Renal cortex interstitium (tissue), 15 donors: ENCODE data around the gene CD36. TPM values are rescaled to one million over a fixed set of nuclear protein-coding genes. Genes with fewer than 3 reads are reported as not detected.

Experiments used
- DNase-seq, 11 donors: peaks; one replicate each; pipeline ENCODE4 v3.0.0-alpha.2; 2013; ENCODE audit warnings: low read depth in 9 of 11, low spot score in 4 of 11; ENCODE audit errors: extremely low read depth in 1 of 11
- long read RNA-seq, 16 experiments: transcript quantifications; one replicate each; lab custom pipeline, GENCODE V29; 2026
- polyA plus RNA-seq, 3 donors: library from polyadenylated mRNA; unstranded; fragments of 120-200 nt; gene quantifications; one replicate each; pipeline ENCODE4 v1.2.1, GENCODE V29; 2013; ENCODE audit not compliant: insufficient read length in 3 of 3

The CD36 gene
- polyA plus RNA-seq = 10 to 100 TPM; 15.0 to 38.2 (median 33.3) TPM
- long read RNA-seq, donor 1, partial matches to known transcripts = 0 of 2 reads
- long read RNA-seq, donor 1, other reads (novel, unspliced or antisense) = 0 of 2 reads
- long read RNA-seq, donor 2, partial matches to known transcripts = 0 of 3 reads
- long read RNA-seq, donor 2, other reads (novel, unspliced or antisense) = 0 of 3 reads
- long read RNA-seq, donor 3, partial matches to known transcripts = 0 of 10 reads
- long read RNA-seq, donor 3, other reads (novel, unspliced or antisense) = 0 of 10 reads
- long read RNA-seq, donor 4, transcript CD36-204 (12 exons, 1,686 nt) = major isoform, 5 of 5 reads
- long read RNA-seq, donor 4, partial matches to known transcripts = 0 of 5 reads
- long read RNA-seq, donor 4, other reads (novel, unspliced or antisense) = 0 of 5 reads
- long read RNA-seq, donor 5 = 0 reads
- long read RNA-seq, donor 6 = 0 reads
- long read RNA-seq, donor 7, partial matches to known transcripts = 0 of 5 reads
- long read RNA-seq, donor 7, other reads (novel, unspliced or antisense) = 0 of 5 reads
- long read RNA-seq, donor 8 = 0 reads
- long read RNA-seq, donor 9, partial matches to known transcripts = 0 of 3 reads
- long read RNA-seq, donor 9, other reads (novel, unspliced or antisense) = 0 of 3 reads
- long read RNA-seq, donor 10, partial matches to known transcripts = 0 of 4 reads
- long read RNA-seq, donor 10, other reads (novel, unspliced or antisense) = 0 of 4 reads
- long read RNA-seq, donor 11, partial matches to known transcripts = 5 of 9 reads
- long read RNA-seq, donor 11, other reads (novel, unspliced or antisense) = 0 of 9 reads
- long read RNA-seq, donor 12, partial matches to known transcripts = 0 of 1 reads
- long read RNA-seq, donor 12, other reads (novel, unspliced or antisense) = 0 of 1 reads
- long read RNA-seq, donor 13 = 0 reads
- long read RNA-seq, donor 14, partial matches to known transcripts = 0 of 7 reads
- long read RNA-seq, donor 14, other reads (novel, unspliced or antisense) = 0 of 7 reads
- long read RNA-seq, donor 15, partial matches to known transcripts = 0 of 2 reads
- long read RNA-seq, donor 15, other reads (novel, unspliced or antisense) = 0 of 2 reads
- long read RNA-seq, donor 16, transcript CD36-202 (14 exons, 1,942 nt) = major isoform, 6 of 24 reads
- long read RNA-seq, donor 16, transcript CD36-204 (12 exons, 1,686 nt) = minor isoform, 5 of 24 reads
- long read RNA-seq, donor 16, partial matches to known transcripts = 10 of 24 reads
- long read RNA-seq, donor 16, other reads (novel, unspliced or antisense) = 0 of 24 reads

- no peak for DNase-seq
These were observed at the start of gene CD36 for GRCh38 chr7:80637911-80638765. TSS of gene CD36 (plus strand) at chr7:80638642. CDS start at chr7:80646741, 8,099 bp downstream.

DNA sequence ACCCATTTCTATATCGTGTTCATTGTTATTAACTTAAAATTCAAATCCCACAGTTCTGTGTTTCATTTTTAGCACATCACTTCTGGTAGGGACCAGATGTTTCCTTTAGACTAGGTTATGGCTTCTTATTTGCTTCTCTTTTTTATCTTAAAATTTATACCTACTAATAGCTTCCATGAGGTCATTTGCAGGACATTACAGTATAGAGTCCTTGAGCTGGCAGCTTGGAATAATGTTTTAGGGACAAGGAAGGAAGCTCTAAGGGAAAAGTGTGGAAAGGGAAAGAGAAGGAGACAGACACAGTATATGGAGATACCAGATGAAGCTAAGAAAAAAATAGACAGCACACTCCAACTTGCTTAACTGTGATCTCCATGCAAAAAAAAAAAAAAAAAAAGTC is 48.8 kb upstream of the CD36 start:
- DNase-seq = peak in 2 of 11 donors; percentile 6 to 25

GRCh38 chr7:80591654-80592053 is 46.8 kb upstream of the CD36 start:
- DNase-seq = no peak

- DNase-seq = no peak
These were observed 44.4 kb upstream of the CD36 start for GRCh38 chr7:80593869-80594586.

GRCh38 chr7:80596933-80597517 is 41.4 kb upstream of the CD36 start:
- no peak for DNase-seq

- no peak for DNase-seq
These were observed 40.6 kb upstream of the CD36 start for GRCh38 chr7:80597875-80598274.

GRCh38 chr7:80600046-80600445 is 38.4 kb upstream of the CD36 start:
- no peak for DNase-seq

DNA sequence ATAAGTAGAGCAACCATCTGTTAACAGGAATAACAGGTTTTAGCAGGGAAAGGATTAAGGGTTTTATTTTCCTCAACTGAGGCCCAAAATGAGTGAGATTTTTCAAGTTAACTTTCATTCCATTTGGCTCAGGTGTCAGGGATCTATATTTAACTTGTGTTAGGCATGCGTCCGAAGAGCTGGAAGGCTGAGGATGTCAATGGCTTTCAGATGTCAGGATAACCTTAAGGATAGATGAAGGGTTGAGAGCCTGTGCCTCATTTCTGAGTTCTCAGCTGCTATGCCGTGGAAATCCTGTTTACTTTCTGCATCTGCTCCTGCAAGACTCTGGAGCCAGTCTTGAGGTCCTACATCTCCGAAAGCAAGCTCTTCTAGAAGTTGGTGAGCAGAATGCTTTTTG is 36.4 kb upstream of the CD36 start:
- no peak for DNase-seq

DNA sequence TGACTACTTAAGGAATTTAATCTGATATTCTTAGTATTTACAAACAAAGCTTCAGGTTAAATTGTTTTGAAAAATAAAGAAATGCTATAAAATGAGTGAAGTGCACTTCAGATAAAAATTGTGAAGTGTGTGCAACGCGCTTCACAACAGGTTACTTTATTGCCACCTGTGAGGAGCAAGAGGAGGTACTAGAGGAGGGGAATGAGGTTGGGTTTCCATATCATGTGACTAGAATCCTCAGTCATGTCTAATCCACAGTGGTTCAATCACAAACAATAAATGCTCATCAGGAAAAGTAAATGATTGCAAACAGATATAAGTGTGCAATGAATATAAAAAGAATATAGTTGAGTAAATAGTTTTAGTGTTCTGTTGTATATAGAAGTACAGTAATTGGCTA is 34.5 kb upstream of the CD36 start:
- DNase-seq = no peak

GRCh38 chr7:80604436-80604835 is 34.0 kb upstream of the CD36 start:
- no peak for DNase-seq

DNA sequence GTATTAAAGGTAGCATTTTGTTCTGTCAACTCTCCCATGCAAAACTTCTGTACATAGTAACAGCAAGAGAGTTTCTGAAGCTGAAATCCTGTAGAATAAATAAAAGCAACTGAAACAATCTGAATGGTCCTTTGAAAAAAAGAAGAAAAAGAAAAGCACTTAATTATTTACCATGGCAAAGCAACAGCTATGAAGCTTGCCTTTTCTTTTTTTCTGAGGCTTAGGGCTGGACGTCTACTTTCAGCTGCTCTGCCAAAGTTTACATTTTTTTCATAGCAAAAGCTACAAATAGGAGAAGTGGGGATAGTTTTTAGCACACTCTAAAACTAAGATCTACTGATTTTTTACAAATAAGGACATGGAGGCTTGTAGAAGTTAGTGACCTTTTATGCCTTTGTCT is 31.3 kb upstream of the CD36 start:
- no peak for DNase-seq

GRCh38 chr7:80608336-80608735 is 30.1 kb upstream of the CD36 start:
- DNase-seq = no peak

- no peak for DNase-seq
These were observed 28.7 kb upstream of the CD36 start for GRCh38 chr7:80609751-80610150.

GRCh38 chr7:80611353-80611752 is 27.1 kb upstream of the CD36 start:
- DNase-seq = no peak

- DNase-seq = no peak
These were observed 26.7 kb upstream of the CD36 start for GRCh38 chr7:80611779-80612178.

DNA sequence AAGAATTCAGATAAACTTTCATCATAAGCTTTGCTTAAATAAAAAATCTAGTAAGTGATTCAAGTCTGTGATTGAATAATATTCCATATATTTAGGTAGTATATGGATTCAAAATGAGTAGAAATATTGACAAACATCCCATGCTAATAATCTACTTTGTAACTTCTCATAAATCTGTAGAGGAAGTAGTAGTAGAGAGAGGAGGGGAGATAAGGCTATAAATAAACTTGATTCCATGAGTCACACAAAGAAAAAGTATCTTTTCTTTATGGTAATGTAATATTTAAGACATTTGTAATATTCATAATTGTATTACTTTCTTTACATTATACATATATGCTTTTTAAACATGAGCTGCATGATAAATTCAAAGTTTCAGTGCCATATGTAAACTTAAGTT is 25.6 kb upstream of the CD36 start:
- no peak for DNase-seq

DNA sequence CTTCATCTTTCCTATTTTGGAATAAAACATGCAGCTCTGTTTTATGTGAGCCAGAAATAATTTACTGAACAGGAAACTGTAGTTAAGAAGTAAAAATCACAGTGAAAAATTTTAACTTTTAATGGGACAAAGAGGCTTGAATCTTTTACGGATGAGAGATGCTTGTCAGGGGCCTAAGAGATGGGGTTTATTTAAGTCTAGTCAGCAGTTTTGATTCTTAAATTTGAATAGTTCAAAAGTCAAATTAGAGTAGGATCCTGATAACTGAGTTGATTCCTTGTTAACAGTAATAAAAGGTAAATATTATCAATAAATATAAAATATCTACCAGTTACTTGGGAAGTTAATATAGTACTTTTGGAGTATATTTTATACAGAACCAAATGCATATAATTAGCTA is 24.9 kb upstream of the CD36 start:
- no peak for DNase-seq
